ENCODE results near the gene NUAK1.

GRCh38 chr12:106176560-106176959 lies 37.8 kb upstream of the NUAK1 start:
- TF ChIP-seq EZH2 (IDR thresholded peaks at IDR 0.05; ENCODE audit: insufficient read depth, poor library complexity, severe bottlenecking): no peak
- TF ChIP-seq EZH2phosphoT487 (IDR thresholded peaks at IDR 0.05; ENCODE audit: insufficient read depth, low read depth): no peak

Measured in GM23248 (cell line).